Hematopoietic multipotent progenitor cell treated with erythropoietin and hydrocortisone succinate and interleukin-3 and kit ligand, for 8 days (in vitro differentiated cells): ENCODE results near the gene CDK19.
"Not testable (repeated sequence)": the region's sequence is repeated elsewhere in the genome, so short reads cannot be mapped to it uniquely, and the experiment has no call there.

Experiments
- DNase-seq: peaks from one replicate; pipeline ENCODE4 v3.0.0-alpha.2; 2015

CDK19 gene

DNA sequence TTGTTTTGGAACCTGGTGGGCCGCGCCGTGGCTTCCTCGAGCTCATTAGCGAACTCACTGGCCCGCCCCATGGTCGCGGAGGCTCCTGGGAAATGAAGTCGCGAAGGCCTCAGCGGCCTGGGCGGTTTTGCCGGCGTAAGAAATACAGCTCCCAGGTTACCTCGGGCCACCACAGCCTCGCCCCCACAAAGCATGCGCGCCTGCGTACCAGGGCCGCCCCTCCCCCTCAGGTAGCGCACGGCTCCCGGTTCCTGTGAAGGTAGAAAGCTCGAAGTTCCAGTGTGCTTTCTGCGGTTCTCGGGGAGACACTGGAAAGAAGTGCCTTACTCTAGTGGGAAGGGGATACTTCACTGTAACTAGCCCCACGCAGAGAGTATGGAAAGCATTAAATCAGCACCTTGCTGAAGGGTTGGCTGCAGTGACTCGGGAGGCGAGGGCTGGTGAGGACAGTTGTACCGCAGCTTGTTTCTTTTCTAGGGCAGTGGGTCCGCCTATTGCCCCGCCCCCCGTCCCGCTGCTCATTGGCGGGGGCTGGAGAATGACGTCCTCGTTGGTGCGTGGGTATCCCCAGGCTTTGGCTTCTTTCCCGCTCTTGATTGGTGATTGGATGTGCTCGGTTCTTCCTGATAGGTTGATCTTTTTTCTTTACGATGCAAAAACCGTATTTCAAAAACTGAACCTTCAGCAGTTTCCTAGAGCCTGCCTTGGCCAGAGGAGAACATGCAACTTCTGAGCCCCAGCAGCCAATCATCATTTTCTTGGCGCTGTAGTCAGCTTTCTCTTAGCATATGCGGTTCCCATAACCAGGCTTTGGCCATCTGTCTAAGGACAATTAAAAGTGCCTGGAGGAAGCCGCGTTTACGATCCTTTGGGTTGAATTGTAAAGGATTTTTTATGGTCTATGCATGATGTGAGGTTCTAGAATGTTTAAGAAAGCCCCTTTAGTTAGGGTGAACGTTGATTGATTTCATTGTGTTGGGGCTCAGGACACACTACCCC is at the start of gene CDK19:
TSS of gene CDK19 (minus strand) at position 59 of the 999 bp plus-strand sequence. CDS start 333 bp downstream, outside the sequence.
- DNase-seq = peak; percentile 100

DNA sequence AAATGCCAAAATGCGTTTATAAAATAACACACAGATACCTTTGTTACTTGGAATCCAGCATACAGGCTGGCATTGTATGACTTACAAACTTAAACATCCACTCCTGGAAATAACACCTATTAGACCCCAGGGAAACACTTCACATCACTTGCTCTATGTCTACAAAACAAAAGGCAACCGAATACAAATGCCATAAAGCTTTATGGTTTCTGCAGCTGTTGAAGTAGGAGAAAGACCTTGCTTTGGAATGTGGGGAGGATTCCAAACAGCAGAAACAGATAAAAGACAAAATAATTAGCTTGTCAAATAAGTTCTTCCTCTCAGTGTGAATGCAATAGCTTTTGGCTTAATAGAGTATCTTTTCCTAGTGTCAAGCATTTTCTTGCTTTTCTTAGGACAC is 49.6 kb upstream of the CDK19 start:
- DNase-seq = no peak

DNA sequence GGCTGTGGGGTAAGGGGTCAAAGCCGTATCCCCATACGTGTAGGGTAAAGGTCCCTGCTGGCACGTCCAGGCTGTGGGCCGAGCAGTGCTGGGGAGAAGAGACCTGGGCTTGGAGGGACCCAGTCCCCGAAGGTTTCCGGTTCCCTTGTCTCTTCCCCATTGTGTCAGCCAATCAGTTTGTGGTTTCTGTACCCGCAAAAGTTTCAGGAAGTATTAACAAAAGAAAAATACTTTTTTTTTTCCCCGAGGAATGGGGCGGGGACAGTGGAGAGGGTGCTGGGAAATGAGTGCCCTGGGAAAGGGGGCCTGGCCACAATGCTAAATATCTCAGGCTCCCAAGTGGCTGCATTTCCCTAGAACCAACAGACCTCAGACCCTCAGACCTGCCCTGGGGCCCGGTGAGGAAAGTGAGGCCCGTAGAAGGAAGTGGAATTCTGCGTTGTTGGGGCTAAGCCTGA is 44.1 kb upstream of the CDK19 start:
- peak; percentile 75 for DNase-seq

DNA sequence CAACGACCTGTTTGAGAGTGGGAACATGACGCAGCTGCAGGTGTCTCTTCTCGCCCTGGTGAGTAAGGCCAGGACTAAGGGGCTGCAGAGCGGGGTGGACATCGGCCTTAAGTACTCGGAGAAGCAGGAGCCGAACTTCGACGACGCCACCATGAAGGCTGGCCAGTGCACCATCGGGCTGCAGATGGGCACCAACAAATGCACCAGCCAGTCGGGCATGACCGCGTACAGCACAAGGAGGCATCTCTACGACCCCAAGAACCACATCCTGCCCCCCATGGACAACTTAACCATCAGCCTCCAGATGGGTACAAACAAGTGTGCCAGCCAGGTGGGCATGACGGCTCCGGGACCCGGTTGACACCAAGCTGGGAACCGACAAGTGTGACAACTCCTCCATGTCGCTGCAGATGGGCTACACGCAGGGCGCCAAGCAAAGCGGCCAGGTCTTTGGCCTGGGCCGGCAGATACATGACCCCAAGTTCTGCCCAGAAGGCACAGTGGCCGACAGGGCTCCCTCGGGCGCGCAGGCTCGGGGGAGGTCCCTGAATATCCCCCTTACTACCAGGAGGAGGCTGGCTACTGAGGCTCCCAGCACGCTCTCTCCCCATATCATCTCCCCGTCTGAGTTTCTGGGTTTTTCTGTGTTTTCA is 43.4 kb upstream of the CDK19 start:
- DNase-seq = no peak

DNA sequence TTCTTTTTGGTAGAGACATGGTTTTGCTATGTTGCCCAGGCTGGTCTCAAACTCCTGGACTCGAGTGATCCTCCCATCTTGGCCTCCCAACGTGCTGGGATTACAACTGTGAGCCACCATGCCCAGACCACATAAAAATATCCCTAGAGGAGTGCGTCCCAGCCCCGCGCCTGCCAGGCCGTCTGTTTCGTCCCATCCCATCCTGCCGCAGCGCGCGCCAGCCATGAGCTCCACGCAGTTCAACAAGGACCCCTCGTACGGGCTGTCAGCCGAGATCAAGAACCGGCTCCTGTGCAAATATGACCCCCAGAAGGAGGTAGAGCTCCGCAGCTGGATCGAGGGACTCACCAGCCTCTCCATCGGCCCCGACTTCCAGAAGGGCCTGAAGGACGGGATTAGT is 42.7 kb upstream of the CDK19 start:
- no peak for DNase-seq

DNA sequence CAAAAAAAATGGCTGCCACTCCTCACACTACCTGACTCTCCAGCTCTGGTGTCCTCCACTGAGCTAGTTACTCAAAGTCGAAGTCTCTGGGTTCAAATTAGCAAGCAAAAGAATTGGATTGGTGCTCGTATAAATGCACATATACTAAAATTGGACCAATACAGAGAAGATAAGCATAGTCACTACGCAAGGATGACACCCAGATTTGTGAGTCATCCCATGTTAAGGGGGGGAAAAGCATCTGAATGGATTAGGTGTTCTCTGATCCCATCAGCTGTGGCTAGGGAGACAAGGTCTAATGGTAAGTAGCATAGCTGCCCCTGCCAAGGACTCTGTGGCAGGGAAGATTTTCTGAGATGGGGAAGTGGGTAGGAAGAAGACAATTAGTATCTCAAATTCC is 41.0 kb upstream of the CDK19 start:
- DNase-seq = no peak

DNA sequence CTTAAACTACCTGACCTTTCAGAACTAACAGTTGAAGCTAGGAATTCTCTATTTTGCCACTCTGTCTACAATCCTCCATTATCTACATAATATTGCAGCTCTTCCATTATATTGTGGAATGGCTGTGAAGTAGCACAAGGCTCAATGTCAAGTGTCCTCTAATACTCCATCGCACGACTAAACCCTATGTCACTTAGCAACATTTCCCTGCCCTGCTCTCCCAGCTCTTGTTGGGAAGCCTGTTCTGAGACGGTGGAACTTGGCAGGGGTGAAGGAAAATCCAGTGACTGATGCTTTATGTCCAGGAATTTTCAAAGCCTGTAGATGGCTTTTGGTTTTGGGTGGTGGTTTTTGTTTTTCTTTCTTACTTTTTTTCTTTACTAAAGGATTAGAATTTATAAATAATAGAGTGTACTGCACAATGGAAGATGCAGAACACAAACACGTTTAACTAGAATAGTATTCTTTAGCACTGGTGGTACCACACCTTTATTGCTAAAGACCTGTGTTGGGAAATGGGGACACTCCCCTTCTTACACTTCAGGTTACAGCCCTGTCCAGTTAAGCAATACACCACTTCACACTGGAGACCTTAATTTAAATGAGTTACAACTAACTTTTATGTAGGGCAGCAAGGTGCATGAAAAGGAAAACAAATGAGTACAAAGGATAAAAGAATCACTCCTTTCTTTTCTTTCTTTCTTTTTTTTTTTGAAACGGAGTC is 38.6 kb upstream of the CDK19 start:
- DNase-seq = no peak

DNA sequence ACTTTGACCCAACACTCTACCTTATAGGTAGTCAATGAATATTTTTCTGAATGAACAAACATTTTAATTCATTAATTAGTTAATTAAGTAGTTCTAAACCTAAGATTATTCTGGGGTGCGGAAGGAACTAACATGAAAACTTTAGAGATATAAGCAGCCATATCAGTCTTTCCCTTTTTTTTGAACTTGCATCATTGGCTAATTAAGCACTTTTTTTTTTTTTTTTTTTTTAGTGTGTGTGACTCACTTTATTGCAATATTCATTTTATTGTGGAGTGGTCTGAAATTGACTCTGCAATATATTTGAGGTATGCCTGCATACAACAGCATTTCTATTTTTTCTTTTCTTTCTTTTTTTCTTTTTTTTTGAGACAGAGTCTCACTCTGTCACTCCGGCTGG is 37.5 kb upstream of the CDK19 start:
- no peak for DNase-seq

DNA sequence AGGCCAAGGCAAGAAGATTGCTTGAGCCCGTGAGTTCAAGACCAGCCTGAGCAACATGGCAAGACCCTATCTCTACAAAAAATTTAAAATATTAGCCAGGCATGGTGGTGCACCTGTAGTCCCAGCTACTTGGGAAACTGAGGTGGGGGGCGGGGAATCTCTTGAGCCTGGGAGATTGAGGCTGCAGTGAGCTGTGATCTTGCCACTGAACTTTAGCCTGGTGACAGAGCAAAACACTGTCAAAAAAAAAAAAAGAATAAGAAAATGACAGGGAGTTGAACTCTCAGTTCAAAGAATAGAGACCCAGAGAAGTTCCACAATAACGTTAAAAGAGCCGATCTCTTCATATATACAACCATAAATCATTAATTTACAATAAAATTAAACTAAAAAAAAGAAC is 34.5 kb upstream of the CDK19 start:
- DNase-seq = no peak

DNA sequence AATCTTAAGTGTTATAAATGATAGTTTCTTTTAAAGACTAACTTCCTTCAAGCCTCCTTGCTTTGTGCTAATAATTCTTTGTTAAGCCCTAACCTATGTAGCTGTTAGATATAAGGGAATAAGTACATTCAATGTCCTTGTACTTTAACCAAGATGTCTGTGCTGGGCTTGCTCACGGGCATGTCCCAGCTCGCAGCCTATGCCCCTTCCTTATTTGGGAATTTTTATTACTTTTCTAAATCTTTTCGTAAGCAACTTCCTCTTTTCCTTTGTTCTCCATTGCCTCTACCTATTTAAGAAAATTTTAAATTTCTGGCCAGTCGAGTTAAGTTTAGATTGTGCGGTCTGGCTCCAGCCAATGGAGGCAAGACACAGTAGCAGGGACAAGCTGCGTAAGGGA is 26.0 kb upstream of the CDK19 start:
- no peak for DNase-seq

DNA sequence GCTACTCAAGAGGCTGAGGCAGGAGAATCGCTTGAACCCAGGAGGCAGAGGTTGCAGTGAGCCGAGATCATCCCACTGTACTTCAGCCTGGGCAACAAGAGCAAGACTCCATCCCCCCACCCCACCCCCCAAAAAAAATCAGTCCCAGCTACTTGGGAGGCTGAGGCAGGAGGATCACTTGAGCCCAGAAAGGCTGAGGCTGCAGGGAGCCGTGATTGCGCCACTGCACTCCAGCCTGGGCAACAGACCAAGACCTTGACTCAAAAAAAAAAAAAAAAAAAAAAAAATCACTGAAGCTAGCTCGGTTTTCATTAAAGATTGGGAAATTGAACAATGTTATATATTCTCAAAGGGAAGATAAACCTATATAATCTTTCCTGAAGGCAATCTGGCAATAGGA is 20.5 kb upstream of the CDK19 start:
- not testable (repeated sequence) for DNase-seq

DNA sequence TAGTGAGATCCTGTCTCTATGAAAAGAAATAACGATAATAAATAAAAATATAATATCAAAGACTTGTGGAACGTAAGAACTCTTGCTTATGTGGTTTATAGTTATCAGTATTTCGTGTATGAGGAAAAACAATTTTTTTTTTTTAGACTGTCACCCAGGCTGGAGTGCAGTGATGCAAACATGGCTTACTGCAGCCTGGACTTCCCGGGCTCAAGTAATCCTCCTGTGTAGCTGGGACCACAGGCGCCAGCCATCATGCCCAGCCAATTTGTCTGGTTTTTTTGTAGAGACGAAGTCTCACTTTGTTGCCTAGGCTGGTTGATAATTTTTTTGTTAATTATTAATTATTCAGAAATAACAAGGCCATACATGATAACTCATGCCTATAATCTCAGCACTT is 18.6 kb upstream of the CDK19 start:
- DNase-seq = no peak

DNA sequence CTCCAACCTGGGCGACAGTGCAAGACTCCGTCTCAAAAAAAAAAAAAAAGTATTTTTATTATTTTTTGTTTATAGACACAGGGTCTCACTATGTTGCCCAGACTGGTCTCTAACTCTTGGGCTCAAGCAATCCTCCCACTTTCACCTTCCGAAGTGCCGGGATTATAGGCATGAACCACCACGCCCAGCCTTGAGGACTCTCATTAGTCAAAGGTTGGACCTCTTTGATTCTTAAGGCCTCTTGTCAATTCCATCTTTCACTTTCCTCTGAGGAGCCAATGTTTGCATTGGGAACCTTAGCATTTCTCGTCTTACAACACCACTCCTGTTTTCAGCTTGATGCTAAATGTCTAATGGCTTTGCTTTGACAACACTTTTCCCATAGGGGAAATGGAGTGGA is 16.1 kb upstream of the CDK19 start:
- no peak for DNase-seq

DNA sequence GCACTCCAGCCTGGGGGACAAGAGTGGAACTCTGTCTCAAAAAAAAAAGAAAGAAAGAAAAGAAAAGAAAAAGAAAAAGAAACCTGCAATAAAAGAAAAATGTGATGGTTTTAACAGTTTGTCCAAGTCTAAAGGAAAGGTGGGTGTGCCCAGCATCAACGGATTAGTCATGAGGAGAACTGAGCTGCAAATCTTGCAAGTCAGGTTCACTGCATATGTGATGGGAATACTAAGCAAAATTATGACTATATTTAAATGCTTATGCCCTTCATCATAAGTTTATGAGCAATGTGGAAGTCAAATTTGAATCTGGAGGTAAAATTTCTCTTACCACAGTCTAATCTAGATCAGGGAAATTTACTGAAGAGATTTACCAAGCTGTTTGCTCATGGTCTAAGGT is 13.1 kb upstream of the CDK19 start:
- DNase-seq = no peak

DNA sequence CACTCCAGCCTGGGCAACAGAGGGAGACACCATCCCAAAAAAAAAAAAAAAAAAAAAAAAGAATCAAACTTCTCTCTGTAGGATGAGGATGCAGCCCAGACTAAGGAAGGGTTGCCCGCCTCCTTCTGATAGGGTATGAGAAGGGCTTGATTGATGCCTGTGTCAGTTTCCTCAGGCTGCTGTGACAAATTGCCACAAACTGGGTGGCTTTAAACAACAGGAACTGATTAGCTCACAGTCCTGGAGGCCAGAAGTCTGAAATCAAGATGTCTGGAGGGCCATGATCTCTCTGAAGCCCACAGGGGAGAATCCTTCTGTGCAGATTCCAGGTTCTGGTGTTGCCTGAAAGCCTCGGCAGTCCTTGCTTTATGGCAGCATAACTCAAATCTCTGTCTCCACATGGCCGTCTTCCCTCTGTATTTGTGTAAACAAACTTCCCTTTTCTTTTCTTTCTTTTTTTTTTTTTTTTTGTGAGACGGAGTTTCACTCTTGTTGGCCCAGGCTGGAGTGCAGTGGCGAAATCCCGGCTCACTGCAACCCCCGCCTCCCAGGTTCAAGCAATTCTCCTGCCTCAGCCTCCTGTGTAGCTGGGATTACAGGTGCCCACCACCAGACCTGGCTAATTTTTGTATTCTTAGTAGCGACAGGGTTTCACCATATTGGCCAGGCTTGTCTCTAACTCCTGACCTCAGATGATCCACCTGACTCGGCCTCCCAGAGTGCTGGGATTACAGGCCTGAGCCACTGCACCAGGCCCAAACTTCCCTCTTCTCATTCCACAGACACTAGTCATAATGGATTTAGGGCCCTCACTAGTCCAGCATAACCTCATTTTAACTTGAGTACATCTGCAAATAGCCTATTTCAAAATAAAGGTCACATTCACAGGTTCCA is 11.2 kb upstream of the CDK19 start:
- DNase-seq = no peak

DNA sequence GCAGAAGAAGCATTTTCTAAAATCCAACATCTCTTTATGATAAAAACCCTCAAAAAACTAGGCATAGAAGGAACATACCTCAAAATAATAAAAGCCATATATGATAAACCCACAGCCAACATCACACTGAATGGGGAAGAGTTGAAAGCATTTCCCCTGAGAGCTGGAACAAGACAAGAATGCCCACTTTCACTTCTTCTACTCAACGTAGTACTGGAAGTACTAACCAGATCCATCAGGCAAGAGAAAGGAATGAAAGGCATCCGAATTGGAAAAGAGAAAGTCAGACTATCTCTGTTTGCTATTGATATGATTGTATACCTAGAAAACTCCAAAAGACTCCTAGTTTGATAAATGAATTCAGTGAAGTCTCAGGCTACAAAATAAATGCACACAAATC is 7.9 kb upstream of the CDK19 start:
- no peak for DNase-seq

DNA sequence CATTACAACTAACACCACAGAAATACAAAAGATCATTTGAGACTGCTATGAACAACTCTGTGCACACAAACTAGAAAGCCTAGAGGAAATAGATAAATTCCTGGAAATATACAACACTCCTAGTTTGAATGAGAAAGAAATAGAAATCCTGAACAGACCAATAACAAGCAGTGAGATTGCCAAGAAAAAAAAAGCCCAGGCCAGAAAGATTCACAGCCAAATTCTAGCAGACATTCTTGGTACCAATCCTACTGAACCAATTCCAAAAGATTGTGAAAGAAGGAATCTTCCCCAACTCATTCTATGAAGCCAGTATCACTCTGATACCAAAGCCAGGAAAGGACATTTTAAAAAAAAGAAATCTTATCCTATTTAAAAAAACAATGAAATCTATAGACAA is 7.0 kb upstream of the CDK19 start:
- no peak for DNase-seq

DNA sequence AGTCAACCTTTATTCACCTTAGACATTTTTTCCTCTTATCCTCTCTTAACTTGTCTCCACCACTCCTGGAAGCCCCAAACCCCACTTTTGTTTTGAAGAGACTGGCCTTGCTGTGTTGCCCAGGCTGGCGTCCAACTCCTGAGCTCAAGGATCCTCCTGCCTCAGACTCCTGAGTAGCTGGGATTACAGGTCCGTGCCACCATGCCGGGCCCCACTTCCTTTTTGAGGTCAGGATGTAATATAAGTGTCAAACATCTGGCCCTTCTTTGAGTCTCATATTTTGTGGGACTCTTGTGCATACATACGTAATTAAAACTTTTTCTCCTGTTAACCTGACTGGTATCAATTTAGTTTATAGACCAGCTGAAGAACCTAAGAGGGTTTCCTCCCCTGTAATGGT is 1.4 kb upstream of the CDK19 start:
- peak; percentile 38 for DNase-seq

DNA sequence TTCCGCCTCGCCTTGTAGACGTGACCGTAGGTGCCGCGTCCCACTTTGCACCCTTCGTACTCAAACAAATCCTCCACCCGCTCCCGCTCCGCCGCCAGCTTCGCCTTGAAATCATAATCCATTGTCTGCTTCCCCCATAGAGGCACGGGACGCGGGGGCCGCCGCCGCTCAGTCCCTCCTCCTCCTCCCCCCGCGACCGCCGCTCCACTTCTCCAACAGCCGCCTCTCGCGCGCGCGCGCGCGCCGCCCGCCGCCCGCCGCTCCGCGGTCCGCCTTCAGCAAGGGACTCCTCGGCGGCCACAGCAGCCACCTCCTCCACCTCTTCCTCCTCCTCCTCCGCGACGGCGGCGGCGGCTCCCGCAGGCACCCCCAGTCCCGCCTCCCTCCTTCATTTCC is 256 bp downstream of the CDK19 start:
- no peak for DNase-seq

DNA sequence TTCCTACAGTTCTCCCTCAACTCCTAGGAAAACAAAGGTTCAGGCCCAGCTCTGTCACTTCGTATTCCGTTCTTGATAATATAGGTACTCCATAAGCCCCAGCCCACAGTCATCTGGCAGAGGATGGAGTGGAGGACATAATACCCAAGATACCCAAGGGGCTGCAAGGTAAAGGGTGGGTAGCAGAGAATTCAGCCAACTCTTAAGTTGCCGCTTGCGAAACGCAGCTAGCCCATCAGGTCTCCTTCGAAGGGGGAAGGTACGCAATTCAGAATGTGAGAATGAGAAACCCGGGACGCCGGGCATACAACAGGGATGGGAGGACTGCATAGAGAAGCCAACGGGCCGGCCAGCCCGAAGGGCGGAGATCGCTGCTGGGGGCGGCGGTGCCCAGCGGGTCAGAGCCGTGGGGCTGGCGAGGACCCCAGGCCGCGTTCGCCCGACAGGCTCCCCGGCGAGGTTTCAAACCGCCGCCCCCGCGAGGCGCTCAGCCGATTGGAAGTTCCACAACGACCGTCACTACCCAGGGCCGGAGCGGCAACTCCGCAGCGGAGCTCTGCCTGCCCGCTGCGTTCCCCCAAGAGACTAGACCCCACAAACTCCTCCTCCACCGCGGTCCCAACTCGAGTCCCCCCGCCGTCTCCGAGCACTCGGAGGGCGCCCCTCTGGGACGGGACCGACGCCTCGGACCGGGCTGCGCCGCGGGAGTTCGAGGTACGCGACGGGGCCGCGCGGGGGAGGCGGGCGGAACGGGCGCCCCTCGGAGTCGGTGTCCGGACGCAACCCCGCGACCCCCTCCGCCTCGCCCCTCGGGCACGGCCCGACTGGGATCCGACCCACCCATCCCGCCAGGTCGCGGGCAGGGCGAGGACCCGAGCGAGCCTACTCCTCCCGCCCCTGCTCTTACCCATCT is 911 bp downstream of the CDK19 start:
- DNase-seq = peak; percentile 48
